Measurements from ENCODE around the gene CNPPD1. TPM values are rescaled to one million over a fixed set of nuclear protein-coding genes. Genes with fewer than 3 reads are reported as not detected.

CNPPD1 gene
- total and polyA plus RNA-seq, 2 of the 8 experiments (the other 6 are each of a cell fraction or from before 2014, with no cell fraction given) = 32.9 to 35.9 TPM

- no peak for TF ChIP-seq USF2 (IDR thresholded peaks at IDR 0.05; ENCODE audit: low read length)
- no peak for TF ChIP-seq SRF (IDR thresholded peaks at IDR 0.05; ENCODE audit: low read depth, low read length)
- TF ChIP-seq PHF8 (conservative IDR thresholded peaks at IDR 0.05; ENCODE audit: low read depth, low read length) = no peak
- no peak for TF ChIP-seq NANOG (IDR thresholded peaks at IDR 0.05; ENCODE audit: insufficient read depth, low read depth, low read length, poor library complexity, severe bottlenecking)
- TF ChIP-seq JUN (IDR thresholded peaks at IDR 0.05; ENCODE audit: low read depth, low read length) = no peak
- no peak for TF ChIP-seq ZNF274 (IDR thresholded peaks at IDR 0.05; ENCODE audit: borderline replicate concordance, extremely low read depth, low read length)
- TF ChIP-seq RFX5 (IDR thresholded peaks at IDR 0.05; ENCODE audit: borderline replicate concordance, low read depth, low read length) = no peak
- no peak for TF ChIP-seq YY1 (IDR thresholded peaks at IDR 0.05; ENCODE audit: low read depth, low read length)
- no peak for TF ChIP-seq RBBP5 (IDR thresholded peaks at IDR 0.05; ENCODE audit: borderline replicate concordance, low read depth, low read length)
- no peak for TF ChIP-seq SIRT6 (IDR thresholded peaks at IDR 0.05; ENCODE audit: low read length)
- no peak for TF ChIP-seq MAX (IDR thresholded peaks at IDR 0.05)
Measured at GRCh38 chr2:219181531-219181930, 4.8 kb upstream of the CNPPD1 start (continued).

All from H1 (cell line).